Measurements from ENCODE around the gene ACSBG1. TPM values are rescaled to one million over a fixed set of nuclear protein-coding genes. Genes with fewer than 3 reads are reported as not detected.

The ACSBG1 gene
- total and polyA plus RNA-seq, 2 of the 8 experiments (the other 6 are each of a cell fraction or from before 2014, with no cell fraction given), result 5.4 to 7.1 TPM

DNA sequence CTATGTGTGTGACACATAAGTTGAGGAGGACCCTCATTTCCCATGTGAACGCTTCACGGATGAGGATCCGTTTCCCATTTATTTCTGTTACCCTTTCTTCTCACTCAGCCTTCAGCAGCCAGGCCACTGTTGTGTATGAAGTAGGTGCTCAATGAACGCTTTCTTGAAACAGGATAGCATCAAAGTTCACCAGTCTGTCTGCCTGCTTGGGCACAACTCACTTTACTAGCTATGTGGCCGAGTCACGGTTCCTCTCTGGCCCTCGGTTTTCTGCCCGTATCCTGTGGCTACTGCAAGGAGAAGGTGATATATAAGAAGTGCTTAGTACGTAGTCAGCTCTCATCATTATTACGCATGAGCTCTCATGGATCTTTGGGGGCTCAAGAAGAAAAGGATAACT lies 22.4 kb downstream of the ACSBG1 start:
- Histone ChIP-seq H2AFZ (ENCODE audit: low read length) (no peak overlapping the region), H4K5ac (ENCODE audit: insufficient read length, low read depth, low read length) (no peak overlapping the region), H4K91ac (replicated peaks; ENCODE audit: insufficient read length, low read length) (no peak overlapping the region), H2BK120ac (replicated peaks; ENCODE audit: low read depth, low read length) (no peak overlapping the region), H2AK5ac (ENCODE audit: low read depth, low read length) (no peak overlapping the region), H3K23me2 (ENCODE audit: low read depth, low read length) (no peaks in the 10 kb centered on the region), H2BK12ac (ENCODE audit: low read depth, low read length) (no peak overlapping the region), H3K4ac (replicated peaks; ENCODE audit: insufficient read length, low read depth, low read length) (no peak overlapping the region), H3K27me3 (replicated peaks in 1 of 4; ENCODE audit: control insufficient read depth in 3 of 4, extremely low read depth in 1 of 4, insufficient read depth in 3 of 4, low read length in 3 of 4) (no peaks in the 10 kb centered on the region), H3K18ac (ENCODE audit: extremely low read depth, low read length) (no peak overlapping the region), H2BK20ac (ENCODE audit: low read length) (no peak overlapping the region), H3K14ac (ENCODE audit: insufficient read length) (no peak overlapping the region), H3K4me3 (ENCODE audit: extremely low read depth in 1 of 4, insufficient read depth in 2 of 4, low read depth in 3 of 4, low read length in 4 of 4) (no peak overlapping the region), H3K9ac (replicated peaks in 1 of 4; ENCODE audit: extremely low read depth in 1 of 4, low read depth in 3 of 4, low read length in 3 of 4) (no peak overlapping the region), H3K23ac (ENCODE audit: insufficient read length) (no peak overlapping the region), H3K9me3 (ENCODE audit: insufficient read depth in 2 of 2, low read depth in 1 of 2, low read length in 1 of 2) (no peaks in the 10 kb centered on the region), H3K27ac (ENCODE audit: low read depth, low read length) (no peak overlapping the region), H3K4me2 (ENCODE audit: insufficient read depth in 1 of 2, low read depth in 2 of 2, low read length in 2 of 2) (no peak overlapping the region), H3K4me1 (replicated peaks in 1 of 4; ENCODE audit: control insufficient read depth in 3 of 4, insufficient read depth in 4 of 4, low read length in 3 of 4) (peaks cover 0 to 2% (median 0%) of the 10 kb centered on the region in 4 experiments; a peak in 2 of 7 replicates), H3K79me2 (ENCODE audit: control insufficient read depth in 1 of 2, insufficient read depth in 2 of 2, low read length in 2 of 2) (no peaks in the 10 kb centered on the region), H3K79me1 (ENCODE audit: low read depth, low read length) (no peaks in the 10 kb centered on the region; the same call in 1 of the 2 replicates), H3K36me3 (ENCODE audit: control insufficient read depth in 2 of 4, insufficient read depth in 4 of 4, low read length in 3 of 4) (no peaks in the 10 kb centered on the region), H3K56ac (replicated peaks; ENCODE audit: insufficient read length, low read depth, low read length) (no peak overlapping the region), H4K20me1 (replicated peaks in 1 of 2; ENCODE audit: control insufficient read depth in 1 of 2, insufficient read depth in 2 of 2, low read length in 2 of 2) (no peaks in the 10 kb centered on the region), H2BK15ac (ENCODE audit: low read length) (no peak overlapping the region), H4K8ac (ENCODE audit: extremely low read depth, insufficient read depth, low read length) (no peak overlapping the region), H2BK5ac (ENCODE audit: low read depth, low read length) (no peak overlapping the region)
- FAIRE-seq (no peak), DNase-seq (ENCODE audit: low read depth in 1 of 2, low spot score in 2 of 2) (no peak)
- POLR2A ChIA-PET (ENCODE audit: partially characterized antibody), result interaction anchor here (0.6 kb wide), 1 partner anchor 236 kb away, joined by 3 read pairs; no protein-coding TSS in a partner anchor
- CTCF ChIA-PET (ENCODE audit: partially characterized antibody), result interaction anchor here (1.0 to 2.1 kb wide), 10 partner anchors 13 to 212 kb away, joined by 3 to 14 read pairs (median 6); no protein-coding TSS in a partner anchor
- 94% methylated on average over 10 of the region's 10 CpGs; no CpG with 5 or more reads in 1 of the 2 experiments for WGBS, 2 experiments (ENCODE audit: extremely low coverage in 1 of 2, insufficient coverage in 1 of 2, insufficient read length in 1 of 2, insufficient replicate concordance in 2 of 2, low coverage in 1 of 2, low lambda C conversion rate in 2 of 2, missing lambda C conversion rate in 1 of 2)
- TF ChIP-seq PHF8 (conservative IDR thresholded peaks at IDR 0.05; ENCODE audit: low read depth, low read length), result no peak

All from H1 (cell line).